CD14-positive monocyte (primary cell): ENCODE data around the gene FAM241B. TPM values are rescaled to one million over a fixed set of nuclear protein-coding genes. Genes with fewer than 3 reads are reported as not detected.

Experiments used
- DNase-seq, 3 donors: peaks; one replicate each; pipeline ENCODE4 v3.0.0-alpha.2; 2011 to 2022
- H2AFZ ChIP-seq: 2 replicates; pipeline ENCODE4 v1.6.0; 2012; ENCODE audit warnings: mild to moderate bottlenecking, low read depth, low read length, inconsistent platforms; ENCODE audit not compliant: insufficient read depth, poor library complexity, severe bottlenecking
- H3K27ac ChIP-seq, 2 donors: 1 replicate in 1 of 2; 2 replicates in 1 of 2; pipeline ENCODE4 v1.5.1; 2012 to 2013; ENCODE audit warnings: low read length in 2 of 2, control low read depth in 1 of 2, inconsistent platforms in 1 of 2, low read depth in 1 of 2, mild to moderate bottlenecking in 1 of 2
- H3K27me3 ChIP-seq, 2 donors: one replicate each; pipeline versions ENCODE4 v1.6.0 to v1.6.1; 2011 to 2013; ENCODE audit warnings: low read length in 2 of 2; ENCODE audit not compliant: control insufficient read depth in 2 of 2, insufficient read depth in 2 of 2
- H3K36me3 ChIP-seq, 2 donors: replicated peaks in 1 of 2; 1 replicate in 1 of 2; 2 replicates in 1 of 2; pipeline versions ENCODE4 v1.5.1 to v1.6.1; 2012 to 2013; ENCODE audit warnings: low read length in 2 of 2, control low read depth in 1 of 2, inconsistent platforms in 1 of 2, mild to moderate bottlenecking in 1 of 2; ENCODE audit not compliant: insufficient read depth in 2 of 2, control insufficient read depth in 1 of 2
- H3K4me1 ChIP-seq, 2 donors: 1 replicate in 1 of 2; 2 replicates in 1 of 2; pipeline versions ENCODE4 v1.5.1 to v1.6.1; 2012 to 2013; ENCODE audit warnings: low read length in 2 of 2, control low read depth in 1 of 2, inconsistent platforms in 1 of 2, mild to moderate bottlenecking in 1 of 2, moderate library complexity in 1 of 2; ENCODE audit not compliant: insufficient read depth in 2 of 2, control insufficient read depth in 1 of 2
- H3K4me2 ChIP-seq: replicated peaks from 2 replicates; pipeline ENCODE3; 2012; ENCODE audit warnings: low read length, moderate library complexity, mild to moderate bottlenecking; ENCODE audit not compliant: poor library complexity, severe bottlenecking; ENCODE audit errors: extremely low read depth
- H3K4me3 ChIP-seq, 3 experiments: fragments of 200-600 bp in 1 of 3; sonication (generic) in 1 of 3; replicated peaks in 1 of 3; 1 replicate in 2 of 3; 2 replicates in 1 of 3; pipeline ENCODE4 v1.5.1; 2011 to 2013; ENCODE audit warnings: low read length in 3 of 3, mild to moderate bottlenecking in 3 of 3, control low read depth in 2 of 3, low read depth in 2 of 3, inconsistent platforms in 1 of 3, moderate library complexity in 1 of 3
- H3K79me2 ChIP-seq: 2 replicates; pipeline ENCODE4 v1.6.0; 2012; ENCODE audit warnings: mild to moderate bottlenecking, control low read depth, inconsistent platforms, low read length, moderate library complexity; ENCODE audit not compliant: insufficient read depth
- H3K9ac ChIP-seq: 2 replicates; pipeline ENCODE4 v1.6.0; 2017; ENCODE audit warnings: low read length, mild to moderate bottlenecking; ENCODE audit not compliant: insufficient read depth, poor library complexity, severe bottlenecking
- H3K9me3 ChIP-seq, 2 donors: replicated peaks in 1 of 2; 1 replicate in 1 of 2; 2 replicates in 1 of 2; pipeline versions ENCODE4 v1.5.1 to v1.6.1; 2012 to 2013; ENCODE audit warnings: low read length in 2 of 2, control low read depth in 1 of 2; ENCODE audit not compliant: control insufficient read depth in 1 of 2, insufficient read depth in 1 of 2
- H4K20me1 ChIP-seq: 2 replicates; pipeline ENCODE4 v1.6.0; 2012; ENCODE audit warnings: mild to moderate bottlenecking, low read length, control low read depth, moderate library complexity; ENCODE audit not compliant: insufficient read depth
- H3K27ac Mint-ChIP-seq, 7 donors: one replicate each; pipeline ENCODE4 v1.8.0; 2020; ENCODE audit warnings: mild to moderate bottlenecking in 7 of 7, mixed read lengths in 7 of 7, moderate library complexity in 6 of 7, inconsistent platforms in 2 of 7
- H3K27me3 Mint-ChIP-seq, 3 donors: one replicate each; pipeline ENCODE4 v1.8.0; 2021 to 2022; ENCODE audit warnings: low read depth in 3 of 3, mild to moderate bottlenecking in 3 of 3, mixed read lengths in 3 of 3, moderate library complexity in 3 of 3, inconsistent platforms in 1 of 3
- H3K36me3 Mint-ChIP-seq, 2 donors: one replicate each; pipeline ENCODE4 v1.8.0; 2020; ENCODE audit warnings: mixed read lengths in 2 of 2, inconsistent platforms in 1 of 2, mild to moderate bottlenecking in 1 of 2
- H3K4me1 Mint-ChIP-seq: one replicate; pipeline ENCODE4 v1.8.0; 2020; ENCODE audit warnings: mild to moderate bottlenecking, mixed read lengths
- H3K4me3 Mint-ChIP-seq, 2 donors: one replicate each; pipeline ENCODE4 v1.8.0; 2020; ENCODE audit warnings: mild to moderate bottlenecking in 2 of 2, mixed read lengths in 2 of 2, moderate library complexity in 1 of 2
- H3K9me3 Mint-ChIP-seq, 7 donors: one replicate each; pipeline ENCODE4 v1.8.0; 2020 to 2022; ENCODE audit warnings: mixed read lengths in 7 of 7, mild to moderate bottlenecking in 6 of 7, moderate library complexity in 6 of 7, inconsistent platforms in 2 of 7
- CTCF ChIP-seq: fragments of 200-600 bp; IDR thresholded peaks from one replicate; pipeline ENCODE4 v1.8.0; 2022; ENCODE audit warnings: antibody characterized with exemption, mild to moderate bottlenecking
- WGBS: methylation state at CpG from one replicate; pipeline ENCODE4 v1.1.5; 2013; ENCODE audit warnings: missing lambda C conversion rate; ENCODE audit not compliant: insufficient coverage; 5-methylcytosine and 5-hydroxymethylcytosine counted together
- intact Hi-C, 2 donors: fragments of 100-400 bp; cut with micrococcal nuclease; formaldehyde crosslinking; loops; one replicate each; pipeline versions ENCODE4 v1.15.0 to v1.15.1; 2023
- polyA plus RNA-seq, 3 donors: library from polyadenylated mRNA; depleted of rRNA in 1 of 3; unstranded in 2 of 3; stranded (reverse) in 1 of 3; fragments of 300-500 nt in 2 of 3; fragments of >200 nt in 1 of 3; fragmentation: Illumina TruSeq in 2 of 3; gene quantifications; 1 replicate in 2 of 3; 2 replicates in 1 of 3; pipeline ENCODE4 v1.2.3, GENCODE V29; 2012 to 2021

FAM241B gene
- polyA plus RNA-seq, 3 donors, result not detected

GRCh38 chr10:69657430-69657829 is 27.4 kb downstream of the FAM241B start:
- intact Hi-C loops, result no loop called here
- H3K9me3 ChIP-seq, result peaks cover 0 to 7% of the 10 kb centered on the region in 2 donors
- H3K79me2 ChIP-seq, result no peaks in the 10 kb centered on the region
- Mint-ChIP-seq H3K27me3 (peaks cover 4 to 11% (median 6%) of the 10 kb centered on the region in 3 donors), H3K9me3 (peaks cover 0 to 9% (median 6%) of the 10 kb centered on the region in 7 donors), H3K27ac (peak overlapping the region in 1 of 7 donors; percentile 15), H3K4me1 (no peaks in the 10 kb centered on the region), H3K36me3 (no peaks in the 10 kb centered on the region), H3K4me3 (no peak overlapping the region)
- DNase-seq, result no peak
- no peaks in the 10 kb centered on the region for H3K36me3 ChIP-seq
- H3K4me1 ChIP-seq, result no peaks in the 10 kb centered on the region
- H3K4me3 ChIP-seq, result no peak overlapping the region
- H4K20me1 ChIP-seq, result no peaks in the 10 kb centered on the region
- no peak overlapping the region for H3K27ac ChIP-seq
- no peak overlapping the region for H3K4me2 ChIP-seq
- H3K27me3 ChIP-seq, result no peaks in the 10 kb centered on the region
- WGBS, result 47% methylated on average over 8 of the region's 8 CpGs
- no peak overlapping the region for H2AFZ ChIP-seq
- no peak overlapping the region for H3K9ac ChIP-seq
- no peak for TF ChIP-seq CTCF

DNA sequence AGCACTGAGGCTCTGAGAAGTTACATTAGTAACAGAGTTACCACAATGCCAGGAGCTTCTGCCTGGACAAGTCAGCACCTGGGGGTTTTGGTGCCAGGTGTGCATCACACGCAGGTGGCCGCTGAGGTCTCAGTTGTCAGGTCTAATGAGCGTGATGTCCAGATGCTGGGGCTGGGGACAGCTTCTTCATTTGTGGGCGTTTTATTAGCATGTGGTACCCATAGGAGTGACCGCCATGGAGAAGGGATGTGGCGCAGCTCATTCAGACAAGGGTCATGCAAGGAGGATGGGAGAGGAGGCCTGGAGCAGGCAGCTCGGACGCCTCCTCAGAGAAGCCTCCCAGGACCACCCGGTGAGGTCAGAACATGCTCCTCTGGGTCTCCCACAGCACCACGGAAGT is 27.8 kb downstream of the FAM241B start:
- no peak overlapping the region for H3K9ac ChIP-seq
- H4K20me1 ChIP-seq, result no peaks in the 10 kb centered on the region
- H3K9me3 Mint-ChIP-seq, result peaks cover 0 to 6% (median 3%) of the 10 kb centered on the region in 7 donors
- no peaks in the 10 kb centered on the region for H3K27me3 ChIP-seq
- no peak for DNase-seq
- no peaks in the 10 kb centered on the region for H3K4me1 Mint-ChIP-seq
- H3K27ac ChIP-seq, result no peak overlapping the region
- H3K27ac Mint-ChIP-seq, result no peak overlapping the region
- TF ChIP-seq CTCF, result no peak
- H3K4me3 Mint-ChIP-seq, result no peak overlapping the region
- intact Hi-C loops, result no loop called here
- no peaks in the 10 kb centered on the region for H3K4me1 ChIP-seq
- H3K36me3 Mint-ChIP-seq, result no peaks in the 10 kb centered on the region
- peaks cover 0 to 3% of the 10 kb centered on the region in 2 donors for H3K9me3 ChIP-seq
- H3K4me2 ChIP-seq, result no peak overlapping the region
- H3K27me3 Mint-ChIP-seq, result peaks cover 5 to 12% (median 6%) of the 10 kb centered on the region in 3 donors
- no peaks in the 10 kb centered on the region for H3K36me3 ChIP-seq
- no peak overlapping the region for H3K4me3 ChIP-seq
- no peaks in the 10 kb centered on the region for H3K79me2 ChIP-seq
- H2AFZ ChIP-seq, result no peak overlapping the region
- WGBS, result 84% methylated on average over 9 of the region's 10 CpGs
